GM12892 (cell line): Measurements from ENCODE around the gene DOK3.

Experiments used
- POLR2A ChIP-seq: IDR thresholded peaks from 2 replicates; pipeline ENCODE4 v1.6.1; 2011; ENCODE audit warnings: low read depth, low read length, control low read depth
- POLR2AphosphoS5 ChIP-seq: IDR thresholded peaks from 2 replicates; pipeline ENCODE4 v1.6.1; 2011; ENCODE audit warnings: low read depth, low read length, control low read depth
- TAF1 ChIP-seq: IDR thresholded peaks from 2 replicates; pipeline ENCODE4 v1.6.1; 2011; ENCODE audit warnings: low read depth, mild to moderate bottlenecking, control low read depth, low read length, borderline replicate concordance

DNA sequence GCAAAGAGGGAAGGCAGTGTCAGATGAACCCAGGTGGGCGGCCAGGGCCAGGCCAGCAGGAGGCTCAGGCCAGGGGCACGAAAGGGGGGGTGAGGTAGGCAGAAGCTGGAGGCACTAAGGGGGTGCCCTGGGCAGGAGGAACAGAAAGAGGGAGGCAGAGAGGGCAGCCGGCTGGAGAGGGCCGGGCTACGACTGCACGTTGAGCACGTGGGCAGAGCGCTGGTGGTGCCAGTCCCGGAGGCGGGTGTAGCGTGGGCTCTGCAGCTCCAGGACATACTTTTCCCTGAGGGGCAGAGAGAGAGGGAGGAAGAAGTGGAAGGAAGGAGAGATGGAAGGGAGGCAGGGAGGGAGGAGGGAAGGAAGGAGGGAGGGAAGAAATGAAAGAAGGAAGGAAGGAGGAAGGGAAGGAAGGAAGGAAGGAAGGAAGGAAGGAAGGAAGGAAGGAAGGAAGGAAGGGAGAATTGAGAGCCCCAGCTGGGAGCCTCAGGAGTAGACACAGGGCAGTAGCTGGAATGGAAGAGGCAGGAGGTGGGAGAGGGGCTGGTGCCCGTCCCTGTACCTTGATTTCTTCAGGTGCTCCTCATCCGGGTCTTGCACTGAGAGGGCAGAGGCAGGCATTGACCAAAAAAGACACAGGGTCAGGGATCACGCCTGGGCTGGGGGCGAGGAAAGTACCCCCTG, 19.2 kb downstream of the DOK3 start:
- no peak for TF ChIP-seq POLR2A
- no peak for TF ChIP-seq TAF1
- TF ChIP-seq POLR2AphosphoS5: no peak
